Measurements from ENCODE around the gene TRPM7. TPM values are rescaled to one million over a fixed set of nuclear protein-coding genes. Genes with fewer than 3 reads are reported as not detected.

Gene TRPM7
- total RNA-seq, 4 donors from 2014 or later = 8.4 to 23.2 (median 12.7) TPM

DNA sequence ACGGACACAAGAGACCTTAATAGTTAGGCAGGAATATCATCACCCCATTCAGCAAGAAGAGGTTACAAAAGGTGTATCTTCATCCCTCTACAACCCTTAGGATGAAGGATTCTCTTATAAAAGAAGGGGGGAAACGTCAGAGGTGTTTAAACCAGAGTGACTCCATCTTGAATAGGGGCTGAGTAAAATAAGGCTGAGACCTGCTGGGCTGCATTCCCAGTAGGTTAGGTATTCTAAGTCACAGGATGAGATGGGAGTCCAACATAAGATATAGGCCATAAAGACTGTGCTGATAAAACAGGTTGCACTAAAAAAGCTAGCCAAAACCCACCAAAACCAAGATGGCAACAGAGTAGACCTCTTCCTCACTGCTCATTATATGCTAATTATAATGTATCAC, 16.5 kb downstream of the TRPM7 start:
- intact Hi-C loops (cut with DNase I; ENCODE audit: low total_unique reads) (no loop called here), in situ Hi-C loops (cut with MboI; ENCODE audit: low sequenced_read_pairs in 4 of 4) (loop anchor here in 2 of 4 donors (10.0 kb wide), 2 partner anchors 215 to 235 kb away; partner anchors contain the start of gene AP4E1 (in 1 of the 2))
- Histone ChIP-seq H3K36me3 (no peaks in the 10 kb centered on the region), H3K9me3 (no peaks in the 10 kb centered on the region), H3K27ac (no peak overlapping the region), H3K4me3 (no peak overlapping the region), H3K4me1 (peaks cover 9 to 15% of the 10 kb centered on the region in 2 donors), H3K27me3 (no peaks in the 10 kb centered on the region)
- DNase-seq = no peak
- TF ChIP-seq POLR2A (IDR thresholded peaks at IDR 0.05) = no peak
- TF ChIP-seq, protein P1, sequence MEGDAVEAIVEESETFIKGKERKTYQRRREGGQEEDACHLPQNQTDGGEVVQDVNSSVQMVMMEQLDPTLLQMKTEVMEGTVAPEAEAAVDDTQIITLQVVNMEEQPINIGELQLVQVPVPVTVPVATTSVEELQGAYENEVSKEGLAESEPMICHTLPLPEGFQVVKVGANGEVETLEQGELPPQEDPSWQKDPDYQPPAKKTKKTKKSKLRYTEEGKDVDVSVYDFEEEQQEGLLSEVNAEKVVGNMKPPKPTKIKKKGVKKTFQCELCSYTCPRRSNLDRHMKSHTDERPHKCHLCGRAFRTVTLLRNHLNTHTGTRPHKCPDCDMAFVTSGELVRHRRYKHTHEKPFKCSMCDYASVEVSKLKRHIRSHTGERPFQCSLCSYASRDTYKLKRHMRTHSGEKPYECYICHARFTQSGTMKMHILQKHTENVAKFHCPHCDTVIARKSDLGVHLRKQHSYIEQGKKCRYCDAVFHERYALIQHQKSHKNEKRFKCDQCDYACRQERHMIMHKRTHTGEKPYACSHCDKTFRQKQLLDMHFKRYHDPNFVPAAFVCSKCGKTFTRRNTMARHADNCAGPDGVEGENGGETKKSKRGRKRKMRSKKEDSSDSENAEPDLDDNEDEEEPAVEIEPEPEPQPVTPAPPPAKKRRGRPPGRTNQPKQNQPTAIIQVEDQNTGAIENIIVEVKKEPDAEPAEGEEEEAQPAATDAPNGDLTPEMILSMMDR (IDR thresholded peaks at IDR 0.05 in 4 of 5, conservative IDR thresholded peaks at IDR 0.05 in 1 of 5) = no peak
- ATAC-seq = no peak

DNA sequence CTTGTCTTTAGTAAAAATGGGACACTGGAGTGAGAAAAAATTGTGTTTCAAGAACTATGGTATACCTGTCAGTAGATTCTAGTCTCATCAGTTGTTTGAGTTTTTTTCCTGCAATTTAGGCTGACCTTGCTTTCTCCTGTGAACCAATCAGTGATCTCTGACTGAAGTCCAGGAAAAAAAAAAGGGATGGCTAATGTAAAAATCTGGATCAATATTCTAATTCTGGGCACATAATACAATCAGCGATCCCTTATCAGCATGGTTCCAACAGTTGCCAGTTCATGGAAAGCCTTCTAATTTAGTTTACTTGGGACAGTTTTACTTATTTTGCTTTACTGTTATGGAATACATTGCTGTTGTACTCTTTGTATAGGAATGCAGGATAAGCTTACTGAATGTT, 17.0 kb downstream of the TRPM7 start:
- no peak for ATAC-seq
- TF ChIP-seq POLR2A (IDR thresholded peaks at IDR 0.05) = no peak
- TF ChIP-seq, protein P1 (IDR thresholded peaks at IDR 0.05 in 4 of 5, conservative IDR thresholded peaks at IDR 0.05 in 1 of 5) = no peak
- intact Hi-C loops (cut with DNase I; ENCODE audit: low total_unique reads) = no loop called here
- H3K27ac ChIP-seq = no peak overlapping the region
- H3K27me3 ChIP-seq = no peaks in the 10 kb centered on the region
- H3K36me3 ChIP-seq = no peaks in the 10 kb centered on the region
- in situ Hi-C loops (cut with MboI; ENCODE audit: low sequenced_read_pairs in 4 of 4) = loop anchor here in 2 of 4 donors (10.0 kb wide), 2 partner anchors 215 to 235 kb away; partner anchors contain the start of gene AP4E1 (in 1 of the 2)
- H3K9me3 ChIP-seq = no peaks in the 10 kb centered on the region
- no peak overlapping the region for H3K4me3 ChIP-seq
- H3K4me1 ChIP-seq = peaks cover 9 to 12% of the 10 kb centered on the region in 2 donors
- no peak for DNase-seq

DNA sequence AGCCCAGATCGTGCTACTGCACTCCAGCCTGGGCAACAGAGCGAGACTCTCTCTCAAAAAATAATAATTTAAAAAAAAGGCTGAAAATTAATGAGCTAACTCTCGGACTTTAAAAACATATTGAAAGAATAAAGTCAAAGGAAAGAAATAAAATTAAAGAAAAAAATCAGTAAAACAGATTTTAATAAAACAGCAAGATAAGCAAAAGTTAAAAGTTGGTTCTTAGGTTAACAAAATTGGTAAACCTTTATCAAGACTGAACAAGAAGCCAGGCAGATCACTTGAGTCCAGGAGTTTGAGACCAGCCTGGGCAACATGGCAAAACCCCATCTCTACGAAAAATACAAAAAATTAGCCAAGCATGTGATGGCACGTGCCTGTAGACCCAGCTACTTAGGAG, 20.7 kb downstream of the TRPM7 start:
- Histone ChIP-seq H3K4me1 (peaks cover 7 to 10% of the 10 kb centered on the region in 2 donors), H3K9me3 (no peaks in the 10 kb centered on the region), H3K36me3 (peaks cover 0 to 16% of the 10 kb centered on the region in 2 donors), H3K4me3 (no peak overlapping the region), H3K27me3 (no peaks in the 10 kb centered on the region), H3K27ac (no peak overlapping the region)
- no peak for ATAC-seq
- no peak for DNase-seq
- intact Hi-C loops (cut with DNase I; ENCODE audit: low total_unique reads) = no loop called here
- TF ChIP-seq, protein P1 (IDR thresholded peaks at IDR 0.05 in 4 of 5, conservative IDR thresholded peaks at IDR 0.05 in 1 of 5) = no peak
- no peak for TF ChIP-seq POLR2A (IDR thresholded peaks at IDR 0.05)
- in situ Hi-C loops (cut with MboI; ENCODE audit: low sequenced_read_pairs in 4 of 4) = no loop called here

DNA sequence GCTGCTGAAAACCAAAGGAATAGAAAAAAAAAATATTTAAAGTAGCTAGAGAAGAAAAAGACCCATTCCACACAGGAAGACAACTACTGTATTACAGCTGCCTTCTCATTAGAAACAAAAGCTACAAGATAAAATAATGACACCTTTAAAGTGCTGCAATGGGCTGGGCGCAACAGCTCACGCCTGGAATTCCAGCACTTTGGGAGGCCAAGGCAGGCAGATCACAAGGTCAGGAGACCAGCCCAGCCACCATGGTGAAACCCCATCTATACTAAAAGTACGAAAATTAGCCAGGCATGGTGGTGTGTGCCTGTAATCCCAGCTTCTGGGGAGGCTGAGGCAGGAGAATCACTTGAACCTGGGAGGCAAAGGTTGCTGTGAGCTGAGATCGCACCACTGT, 31.0 kb downstream of the TRPM7 start:
- Histone ChIP-seq H3K36me3 (peaks cover 0 to 47% of the 10 kb centered on the region in 2 donors), H3K4me3 (no peak overlapping the region), H3K4me1 (no peaks in the 10 kb centered on the region), H3K27ac (no peak overlapping the region), H3K27me3 (no peaks in the 10 kb centered on the region), H3K9me3 (no peaks in the 10 kb centered on the region)
- TF ChIP-seq, protein P1 (IDR thresholded peaks at IDR 0.05 in 4 of 5, conservative IDR thresholded peaks at IDR 0.05 in 1 of 5) = no peak
- DNase-seq = no peak
- no peak for ATAC-seq
- in situ Hi-C loops (cut with MboI; ENCODE audit: low sequenced_read_pairs in 4 of 4) = no loop called here
- intact Hi-C loops (cut with DNase I; ENCODE audit: low total_unique reads) = no loop called here

DNA sequence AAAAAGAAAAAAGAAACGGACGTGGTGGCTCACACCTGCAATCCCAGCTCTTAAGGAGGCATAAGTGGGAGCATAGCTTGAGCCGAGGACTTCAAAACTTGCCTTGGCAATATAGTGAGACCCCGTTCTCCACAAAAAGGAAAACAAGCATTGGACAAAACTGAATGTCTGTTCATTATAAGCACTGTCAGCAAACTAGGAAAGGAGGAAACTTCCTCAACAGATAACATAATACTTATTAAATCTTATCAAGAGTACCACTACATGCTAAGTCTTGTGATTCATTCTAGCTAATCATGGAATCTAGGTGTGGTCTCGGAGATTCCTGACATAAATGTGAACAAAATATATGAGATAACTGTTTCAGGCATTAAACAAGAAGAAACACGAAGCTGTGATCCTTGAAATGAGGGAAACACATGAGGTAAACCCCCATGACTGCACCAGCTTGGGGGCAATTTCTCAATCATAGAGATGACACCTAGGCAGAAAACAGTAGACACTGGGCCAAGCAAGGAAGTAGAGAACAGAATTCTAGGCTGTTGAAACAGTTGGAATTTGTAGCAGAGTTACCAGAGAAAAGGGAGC, 33.3 kb downstream of the TRPM7 start:
- Histone ChIP-seq H3K27me3 (no peaks in the 10 kb centered on the region), H3K36me3 (peaks cover 0 to 53% of the 10 kb centered on the region in 2 donors), H3K9me3 (no peaks in the 10 kb centered on the region), H3K4me1 (no peaks in the 10 kb centered on the region), H3K27ac (no peak overlapping the region), H3K4me3 (no peak overlapping the region)
- TF ChIP-seq, protein P1 (IDR thresholded peaks at IDR 0.05 in 4 of 5, conservative IDR thresholded peaks at IDR 0.05 in 1 of 5) = no peak
- no peak for TF ChIP-seq POLR2A (IDR thresholded peaks at IDR 0.05)
- intact Hi-C loops (cut with DNase I; ENCODE audit: low total_unique reads) (no loop called here), in situ Hi-C loops (cut with MboI; ENCODE audit: low sequenced_read_pairs in 4 of 4) (no loop called here)
- DNase-seq (no peak), ATAC-seq (no peak)

All from gastrocnemius medialis (tissue), 4 donors.